ENCODE data around the gene FIS1. TPM values are rescaled to one million over a fixed set of nuclear protein-coding genes. Genes with fewer than 3 reads are reported as not detected.

FIS1 gene
- total and polyA plus RNA-seq, 2 experiments from 2014 or later, result 130 to 131 TPM

DNA sequence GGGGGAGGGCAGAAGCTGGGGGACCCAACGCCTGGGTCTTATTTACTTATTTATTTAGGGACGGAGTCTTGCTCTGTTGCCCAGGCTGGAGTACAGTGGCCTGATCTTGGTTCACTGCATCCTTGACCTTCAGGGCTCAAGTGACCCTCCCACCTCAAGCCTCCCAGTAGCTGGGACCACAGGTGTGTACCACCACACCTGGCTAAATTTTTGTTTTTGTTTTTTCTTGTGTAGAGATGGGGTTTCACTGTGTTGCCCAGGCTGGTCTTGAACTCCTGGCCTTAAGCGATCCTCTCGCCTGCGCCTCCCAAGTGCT, 42.3 kb downstream of the FIS1 start (continued):
- TF ChIP-seq, protein P1, sequence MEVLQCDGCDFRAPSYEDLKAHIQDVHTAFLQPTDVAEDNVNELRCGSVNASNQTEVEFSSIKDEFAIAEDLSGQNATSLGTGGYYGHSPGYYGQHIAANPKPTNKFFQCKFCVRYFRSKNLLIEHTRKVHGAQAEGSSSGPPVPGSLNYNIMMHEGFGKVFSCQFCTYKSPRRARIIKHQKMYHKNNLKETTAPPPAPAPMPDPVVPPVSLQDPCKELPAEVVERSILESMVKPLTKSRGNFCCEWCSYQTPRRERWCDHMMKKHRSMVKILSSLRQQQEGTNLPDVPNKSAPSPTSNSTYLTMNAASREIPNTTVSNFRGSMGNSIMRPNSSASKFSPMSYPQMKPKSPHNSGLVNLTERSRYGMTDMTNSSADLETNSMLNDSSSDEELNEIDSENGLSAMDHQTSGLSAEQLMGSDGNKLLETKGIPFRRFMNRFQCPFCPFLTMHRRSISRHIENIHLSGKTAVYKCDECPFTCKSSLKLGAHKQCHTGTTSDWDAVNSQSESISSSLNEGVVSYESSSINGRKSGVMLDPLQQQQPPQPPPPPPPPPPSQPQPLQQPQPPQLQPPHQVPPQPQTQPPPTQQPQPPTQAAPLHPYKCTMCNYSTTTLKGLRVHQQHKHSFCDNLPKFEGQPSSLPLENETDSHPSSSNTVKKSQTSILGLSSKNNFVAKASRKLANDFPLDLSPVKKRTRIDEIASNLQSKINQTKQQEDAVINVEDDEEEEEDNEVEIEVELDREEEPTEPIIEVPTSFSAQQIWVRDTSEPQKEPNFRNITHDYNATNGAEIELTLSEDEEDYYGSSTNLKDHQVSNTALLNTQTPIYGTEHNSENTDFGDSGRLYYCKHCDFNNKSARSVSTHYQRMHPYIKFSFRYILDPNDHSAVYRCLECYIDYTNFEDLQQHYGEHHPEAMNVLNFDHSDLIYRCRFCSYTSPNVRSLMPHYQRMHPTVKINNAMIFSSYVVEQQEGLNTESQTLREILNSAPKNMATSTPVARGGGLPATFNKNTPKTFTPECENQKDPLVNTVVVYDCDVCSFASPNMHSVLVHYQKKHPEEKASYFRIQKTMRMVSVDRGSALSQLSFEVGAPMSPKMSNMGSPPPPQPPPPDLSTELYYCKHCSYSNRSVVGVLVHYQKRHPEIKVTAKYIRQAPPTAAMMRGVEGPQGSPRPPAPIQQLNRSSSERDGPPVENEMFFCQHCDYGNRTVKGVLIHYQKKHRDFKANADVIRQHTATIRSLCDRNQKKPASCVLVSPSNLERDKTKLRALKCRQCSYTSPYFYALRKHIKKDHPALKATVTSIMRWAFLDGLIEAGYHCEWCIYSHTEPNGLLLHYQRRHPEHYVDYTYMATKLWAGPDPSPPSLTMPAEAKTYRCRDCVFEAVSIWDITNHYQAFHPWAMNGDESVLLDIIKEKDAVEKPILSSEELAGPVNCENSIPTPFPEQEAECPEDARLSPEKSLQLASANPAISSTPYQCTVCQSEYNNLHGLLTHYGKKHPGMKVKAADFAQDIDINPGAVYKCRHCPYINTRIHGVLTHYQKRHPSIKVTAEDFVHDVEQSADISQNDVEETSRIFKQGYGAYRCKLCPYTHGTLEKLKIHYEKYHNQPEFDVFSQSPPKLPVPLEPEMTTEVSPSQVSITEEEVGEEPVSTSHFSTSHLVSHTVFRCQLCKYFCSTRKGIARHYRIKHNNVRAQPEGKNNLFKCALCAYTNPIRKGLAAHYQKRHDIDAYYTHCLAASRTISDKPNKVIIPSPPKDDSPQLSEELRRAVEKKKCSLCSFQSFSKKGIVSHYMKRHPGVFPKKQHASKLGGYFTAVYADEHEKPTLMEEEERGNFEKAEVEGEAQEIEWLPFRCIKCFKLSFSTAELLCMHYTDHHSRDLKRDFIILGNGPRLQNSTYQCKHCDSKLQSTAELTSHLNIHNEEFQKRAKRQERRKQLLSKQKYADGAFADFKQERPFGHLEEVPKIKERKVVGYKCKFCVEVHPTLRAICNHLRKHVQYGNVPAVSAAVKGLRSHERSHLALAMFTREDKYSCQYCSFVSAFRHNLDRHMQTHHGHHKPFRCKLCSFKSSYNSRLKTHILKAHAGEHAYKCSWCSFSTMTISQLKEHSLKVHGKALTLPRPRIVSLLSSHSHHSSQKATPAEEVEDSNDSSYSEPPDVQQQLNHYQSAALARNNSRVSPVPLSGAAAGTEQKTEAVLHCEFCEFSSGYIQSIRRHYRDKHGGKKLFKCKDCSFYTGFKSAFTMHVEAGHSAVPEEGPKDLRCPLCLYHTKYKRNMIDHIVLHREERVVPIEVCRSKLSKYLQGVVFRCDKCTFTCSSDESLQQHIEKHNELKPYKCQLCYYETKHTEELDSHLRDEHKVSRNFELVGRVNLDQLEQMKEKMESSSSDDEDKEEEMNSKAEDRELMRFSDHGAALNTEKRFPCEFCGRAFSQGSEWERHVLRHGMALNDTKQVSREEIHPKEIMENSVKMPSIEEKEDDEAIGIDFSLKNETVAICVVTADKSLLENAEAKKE (CRISPR knock-in tag; IDR thresholded peaks at IDR 0.05), result no peak
- TF ChIP-seq JUNB (IDR thresholded peaks at IDR 0.05; ENCODE audit: unreplicated experiment), result no peak

- H3K9me2 ChIP-seq (ENCODE audit: insufficient read depth), result no peaks in the 10 kb centered on the region
- H3K36me3 Mint-ChIP-seq (ENCODE audit: low read depth), result peaks cover 2% of the 10 kb centered on the region; the same call in 1 of the 3 replicates
- H3K27me3 ChIP-seq (ENCODE audit: insufficient read depth), result peaks cover 25% of the 10 kb centered on the region
- peaks cover 16% of the 10 kb centered on the region for H3K4me1 ChIP-seq (ENCODE audit: insufficient read depth)
- peaks cover 9% of the 10 kb centered on the region for H3F3A ChIP-seq (replicated peaks; ENCODE audit: low read depth)
- 0 out of 2 replicates have a peak, but pooled peaks have one; percentile 31 for TF ChIP-seq POLR2AphosphoS5 (IDR thresholded peaks at IDR 0.05; ENCODE audit: low read depth)
- TF ChIP-seq, protein P2, sequence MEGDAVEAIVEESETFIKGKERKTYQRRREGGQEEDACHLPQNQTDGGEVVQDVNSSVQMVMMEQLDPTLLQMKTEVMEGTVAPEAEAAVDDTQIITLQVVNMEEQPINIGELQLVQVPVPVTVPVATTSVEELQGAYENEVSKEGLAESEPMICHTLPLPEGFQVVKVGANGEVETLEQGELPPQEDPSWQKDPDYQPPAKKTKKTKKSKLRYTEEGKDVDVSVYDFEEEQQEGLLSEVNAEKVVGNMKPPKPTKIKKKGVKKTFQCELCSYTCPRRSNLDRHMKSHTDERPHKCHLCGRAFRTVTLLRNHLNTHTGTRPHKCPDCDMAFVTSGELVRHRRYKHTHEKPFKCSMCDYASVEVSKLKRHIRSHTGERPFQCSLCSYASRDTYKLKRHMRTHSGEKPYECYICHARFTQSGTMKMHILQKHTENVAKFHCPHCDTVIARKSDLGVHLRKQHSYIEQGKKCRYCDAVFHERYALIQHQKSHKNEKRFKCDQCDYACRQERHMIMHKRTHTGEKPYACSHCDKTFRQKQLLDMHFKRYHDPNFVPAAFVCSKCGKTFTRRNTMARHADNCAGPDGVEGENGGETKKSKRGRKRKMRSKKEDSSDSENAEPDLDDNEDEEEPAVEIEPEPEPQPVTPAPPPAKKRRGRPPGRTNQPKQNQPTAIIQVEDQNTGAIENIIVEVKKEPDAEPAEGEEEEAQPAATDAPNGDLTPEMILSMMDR (conservative IDR thresholded peaks at IDR 0.05; ENCODE audit: low read depth in 2 of 2), result no peak
- H3K27ac ChIP-seq (ENCODE audit: low read depth), result no peak overlapping the region
- no peak overlapping the region for H3K27ac Mint-ChIP-seq
- no peaks in the 10 kb centered on the region for H3K79me2 ChIP-seq (replicated peaks; ENCODE audit: insufficient read depth)
- H3K4me1 Mint-ChIP-seq, result peaks cover 18% of the 10 kb centered on the region
- ATAC-seq (peak; percentile 72), DNase-seq (ENCODE audit: low spot score) (peak; percentile 64)
- H3K9me3 Mint-ChIP-seq, result no peaks in the 10 kb centered on the region
- H3K4me3 ChIP-seq, result peak overlapping the region; percentile 68
- H3K36me3 ChIP-seq (ENCODE audit: insufficient read depth), result no peaks in the 10 kb centered on the region
- peak overlapping the region; percentile 69 for H3K4me3 Mint-ChIP-seq
- no peaks in the 10 kb centered on the region for H4K20me1 ChIP-seq (replicated peaks; ENCODE audit: insufficient read depth)
- peak overlapping the region; percentile 93 for H2AFZ ChIP-seq
- peaks cover 20% of the 10 kb centered on the region for H3K27me3 Mint-ChIP-seq (ENCODE audit: insufficient read depth, low read depth, poor library complexity)
- peak overlapping the region; percentile 86 for H3K4me2 ChIP-seq
Observed at GRCh38 chr7:101201695-101202602, 42.9 kb downstream of the FIS1 start.
